ENCODE data around the gene RAMACL. TPM values are rescaled to one million over a fixed set of nuclear protein-coding genes. Genes with fewer than 3 reads are reported as not detected.
A peak's percentile ranks its signal among the peaks of the same experiment; 100 is the strongest.

RAMACL gene
- total and polyA plus RNA-seq, 2 of the 4 experiments (the other 2 are of a cell fraction), result 0.46 to 0.90 TPM

GRCh38 chr6:166635013-166635970, 48.8 kb upstream of the RAMACL start:
- H4K8ac ChIP-seq (ENCODE audit: low read depth in 2 of 2, low read length in 2 of 2), result no peak overlapping the region
- no peaks in the 10 kb centered on the region for H3K36me3 ChIP-seq (ENCODE audit: control insufficient read depth, insufficient read depth, low read length)
- H2BK120ac ChIP-seq (ENCODE audit: low read depth, low read length), result no peak overlapping the region
- H3K56ac ChIP-seq (ENCODE audit: extremely low read depth, insufficient read depth, low read length), result no peak overlapping the region
- no TSS peak for BruUV-seq (replicated peaks)
- no peak overlapping the region for H2BK15ac ChIP-seq (ENCODE audit: low read depth, low read length)
- no peak overlapping the region for H3K14ac ChIP-seq (replicated peaks; ENCODE audit: low read depth, low read length)
- no peak overlapping the region for H2AFZ ChIP-seq (replicated peaks; ENCODE audit: low read length, poor library complexity)
- ATAC-seq (ENCODE audit: low read depth), result no peak
- no peaks in the 10 kb centered on the region; the same call in 1 of the 2 replicates for H3K9me1 ChIP-seq (ENCODE audit: insufficient read depth, low read length)
- TF ChIP-seq FOS (IDR thresholded peaks at IDR 0.05; ENCODE audit: low read depth, low read length) (no peak), CHD1 (IDR thresholded peaks at IDR 0.05; ENCODE audit: low read depth, low read length) (no peak), RCOR1 (IDR thresholded peaks at IDR 0.05; ENCODE audit: insufficient replicate concordance, low read length) (no peak), MAFK (IDR thresholded peaks at IDR 0.05; ENCODE audit: low read depth, low read length) (no peak), CEBPB (IDR thresholded peaks at IDR 0.05; ENCODE audit: low read depth, low read length) (no peak), MXI1 (IDR thresholded peaks at IDR 0.05; ENCODE audit: borderline replicate concordance, low read depth, low read length) (no peak), NFE2L2 (IDR thresholded peaks at IDR 0.05; ENCODE audit: low read depth, low read length) (no peak), POLR2A (IDR thresholded peaks at IDR 0.05; ENCODE audit: low read depth, low read length) (no peak), CTCF (conservative IDR thresholded peaks at IDR 0.05; ENCODE audit: low read depth, low read length) (no peak), SMC3 (IDR thresholded peaks at IDR 0.05; ENCODE audit: low read depth, low read length) (no peak), USF2 (IDR thresholded peaks at IDR 0.05; ENCODE audit: low read depth, low read length) (no peak), MAZ (IDR thresholded peaks at IDR 0.05; ENCODE audit: borderline replicate concordance, low read depth, low read length) (no peak), RFX5 (IDR thresholded peaks at IDR 0.05; ENCODE audit: low read depth, low read length) (no peak)
- POLR2A ChIA-PET (ENCODE audit: unreplicated experiment), result no interaction called here
- H3K9me3 ChIP-seq (ENCODE audit: control insufficient read depth, insufficient read depth, low read length), result no peaks in the 10 kb centered on the region
- no peak overlapping the region for H2BK20ac ChIP-seq (ENCODE audit: low read depth, low read length)
- no peak overlapping the region for H4K5ac ChIP-seq (ENCODE audit: low read depth, low read length)
- H3K4me3 ChIP-seq (ENCODE audit: insufficient read depth, low read depth, low read length), result no peak overlapping the region
- dilution Hi-C loops (cut with HindIII; ENCODE audit: low sequenced_read_pairs, unreplicated experiment), result no loop called here
- H3K18ac ChIP-seq (ENCODE audit: low read depth, low read length), result no peak overlapping the region
- no peak overlapping the region for H4K91ac ChIP-seq (ENCODE audit: insufficient read depth, low read depth, low read length)
- H3K27ac ChIP-seq (ENCODE audit: insufficient read depth, low read length), result no peak overlapping the region
- H2AK5ac ChIP-seq (ENCODE audit: low read depth, low read length), result 0 out of 2 replicates have a peak overlapping the region, but pooled peaks have one; percentile 23
- no peaks in the 10 kb centered on the region for H3K79me1 ChIP-seq (ENCODE audit: low read depth in 1 of 2, low read length in 2 of 2)
- no peaks in the 10 kb centered on the region for H4K20me1 ChIP-seq (ENCODE audit: insufficient read depth, low read length)
- H3K4me1 ChIP-seq (ENCODE audit: control insufficient read depth, insufficient read depth, low read length), result peaks cover 2% of the 10 kb centered on the region; the same call in 1 of the 2 replicates
- DNase-seq, result no peak
- WGBS, 2 experiments (ENCODE audit: extremely low coverage in 2 of 2, insufficient read length in 1 of 2), result 98% methylated on average over 8 of the region's 20 CpGs; no CpG with 5 or more reads in 1 of the 2 experiments
- H3K4ac ChIP-seq (ENCODE audit: low read depth, low read length), result no peak overlapping the region
- no peak overlapping the region for H3K23ac ChIP-seq (ENCODE audit: low read depth, low read length)
- no peak overlapping the region for H3K9ac ChIP-seq (ENCODE audit: low read depth, low read length)
- H3K4me2 ChIP-seq (ENCODE audit: low read depth, low read length), result no peak overlapping the region
- peaks cover 9% of the 10 kb centered on the region; the same call in 1 of the 2 replicates for H3K27me3 ChIP-seq (ENCODE audit: control insufficient read depth, insufficient read depth, low read length)
- in situ Hi-C loops (cut with MboI; ENCODE audit: low sequenced_read_pairs), result loop anchor here (25.0 kb wide), 1 partner anchor 352 kb away; the partner anchor contains the start of gene CEP43
- CTCF ChIA-PET, result no interaction called here
- intact Hi-C loops (cut with micrococcal nuclease), result no loop called here
- H2BK5ac ChIP-seq (ENCODE audit: low read depth, low read length, poor library complexity, severe bottlenecking), result no peak overlapping the region
- no peak overlapping the region for H2AK9ac ChIP-seq (replicated peaks; ENCODE audit: low read depth, low read length, poor library complexity)

Data from IMR-90 (cell line).